IPS-18c (cell line): Measurements from ENCODE around the gene TMEM63C.

Experiments
- H3K4me3 ChIP-seq: 2 replicates; pipeline ENCODE4 v1.7.0; 2013; ENCODE audit warnings: low read depth, mild to moderate bottlenecking, low read length, moderate library complexity; ENCODE audit not compliant: insufficient read depth
- H3K9me3 ChIP-seq: one replicate; pipeline ENCODE4 v1.6.1; 2013; ENCODE audit warnings: mild to moderate bottlenecking, low read length, moderate library complexity; ENCODE audit not compliant: control insufficient read depth, insufficient read depth

The TMEM63C gene

DNA sequence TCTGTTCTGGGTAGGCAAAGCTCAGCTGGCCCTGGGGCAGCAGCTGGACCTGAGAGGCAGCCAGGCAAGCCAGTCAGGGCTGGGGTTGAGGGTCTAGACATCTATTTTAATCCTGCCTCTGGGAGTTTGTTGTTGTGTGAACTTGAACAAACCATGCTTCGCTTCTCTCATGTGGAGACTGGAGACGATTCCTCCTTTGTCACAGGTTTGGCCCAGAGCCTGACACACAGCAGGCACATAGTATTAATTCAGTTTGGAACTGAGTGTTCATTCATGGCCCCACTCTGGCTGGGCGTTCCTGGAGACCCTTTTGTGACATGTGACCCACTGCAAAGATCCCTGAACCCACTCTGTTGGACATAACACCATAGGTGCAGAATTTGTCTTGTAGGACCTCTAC, 50.1 kb downstream of the TMEM63C start:
- H3K9me3 ChIP-seq: no peaks in the 10 kb centered on the region

GRCh38 chr14:77236814-77237213, 55.2 kb downstream of the TMEM63C start:
- Histone ChIP-seq H3K4me3 (no peak overlapping the region), H3K9me3 (no peaks in the 10 kb centered on the region)

More for the DNA sequence above, 50.1 kb downstream of the TMEM63C start:
- H3K4me3 ChIP-seq: no peak overlapping the region

DNA sequence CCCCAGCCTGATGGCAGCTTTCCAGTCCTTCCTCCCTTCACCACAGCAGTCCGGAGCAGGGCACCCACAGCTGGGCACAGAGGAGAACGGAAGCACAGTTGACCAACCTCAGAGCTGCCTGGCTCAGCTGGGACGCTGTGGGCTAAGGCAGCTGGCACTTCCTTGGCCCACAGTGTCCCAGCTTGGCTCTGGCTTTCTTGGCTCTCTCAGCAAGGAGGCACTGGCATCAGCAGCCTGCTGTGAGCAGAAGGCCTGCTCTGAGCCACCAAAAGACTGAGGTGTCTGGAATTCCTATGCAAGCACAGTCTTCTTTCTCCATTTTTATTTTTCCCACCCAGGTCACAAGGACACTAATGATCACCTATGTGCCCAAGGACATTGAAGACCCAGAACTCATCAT, 56.8 kb downstream of the TMEM63C start:
- no peaks in the 10 kb centered on the region for H3K9me3 ChIP-seq
- H3K4me3 ChIP-seq: no peak overlapping the region

DNA sequence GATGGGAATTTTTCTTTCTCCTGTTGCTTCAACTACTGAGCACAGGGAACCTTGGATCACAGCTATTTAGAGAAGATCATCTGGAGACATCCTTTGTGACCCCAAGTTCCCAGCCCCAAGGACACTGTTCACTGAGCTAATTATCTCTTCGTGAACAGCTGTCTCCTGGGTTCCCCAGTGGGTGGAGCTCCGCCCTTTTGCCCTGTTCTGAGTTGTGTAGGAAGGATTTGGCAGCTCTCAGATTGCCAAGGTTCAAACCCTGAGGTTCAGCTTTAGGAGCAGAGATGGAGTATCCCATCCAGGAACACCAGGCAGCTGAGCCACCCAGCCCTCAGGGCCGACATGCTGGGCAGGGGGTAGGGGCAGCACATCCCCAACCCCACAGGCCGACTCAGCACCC, 57.4 kb downstream of the TMEM63C start:
- H3K9me3 ChIP-seq: no peaks in the 10 kb centered on the region
- no peak overlapping the region for H3K4me3 ChIP-seq

- Histone ChIP-seq H3K4me3 (no peak overlapping the region), H3K9me3 (no peaks in the 10 kb centered on the region)
Observed at GRCh38 chr14:77239412-77239811, 57.8 kb downstream of the TMEM63C start.

DNA sequence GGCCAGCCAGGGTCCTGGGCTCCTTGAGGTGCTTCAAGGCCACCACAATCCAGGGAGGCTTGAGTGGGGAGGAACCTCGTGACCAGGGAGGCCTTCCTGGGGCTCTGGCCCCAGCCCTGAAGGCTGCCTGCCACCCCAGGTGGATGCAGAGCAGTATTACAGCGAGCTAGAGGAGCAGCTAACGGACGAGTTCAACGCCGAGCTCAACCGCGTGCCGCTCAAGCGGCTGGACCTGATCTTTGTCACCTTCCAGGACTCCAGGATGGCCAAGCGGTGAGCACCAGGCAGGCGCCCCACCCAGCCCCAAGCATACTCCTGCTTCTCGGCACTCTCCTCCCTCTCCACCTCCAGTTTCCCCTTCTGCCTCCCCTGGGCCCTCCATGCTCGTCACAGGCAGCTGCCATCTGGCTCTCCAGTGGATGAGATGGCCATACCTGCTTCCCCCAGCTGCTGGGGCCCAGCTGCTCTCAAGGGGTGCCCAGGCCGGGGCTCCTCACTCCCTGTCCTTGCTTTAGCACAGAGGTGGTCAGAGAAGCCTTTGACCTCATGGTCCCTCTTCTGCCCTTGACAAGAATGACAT, 58.8 kb downstream of the TMEM63C start:
- Histone ChIP-seq H3K4me3 (no peak overlapping the region), H3K9me3 (no peaks in the 10 kb centered on the region)

DNA sequence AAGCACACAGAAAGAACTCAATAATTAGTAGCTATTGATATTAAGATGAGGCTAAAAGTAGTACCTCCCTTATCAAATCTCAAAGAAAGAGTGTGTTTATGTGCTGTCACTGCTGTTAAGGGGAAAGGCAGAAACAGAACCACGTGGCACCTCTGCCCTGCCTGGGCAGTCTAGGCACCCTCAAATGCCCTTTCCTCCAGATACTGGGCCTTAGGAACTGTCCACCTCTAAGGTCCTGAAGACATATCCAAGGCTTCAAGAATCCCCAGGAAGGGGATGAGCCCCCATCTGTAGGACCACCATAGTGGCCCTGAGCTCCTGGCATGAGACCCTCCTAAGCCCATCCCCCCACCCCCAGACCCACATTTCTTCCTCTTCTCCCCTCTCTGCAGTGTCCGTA, 60.4 kb downstream of the TMEM63C start:
- Histone ChIP-seq H3K9me3 (no peaks in the 10 kb centered on the region), H3K4me3 (no peak overlapping the region)

DNA sequence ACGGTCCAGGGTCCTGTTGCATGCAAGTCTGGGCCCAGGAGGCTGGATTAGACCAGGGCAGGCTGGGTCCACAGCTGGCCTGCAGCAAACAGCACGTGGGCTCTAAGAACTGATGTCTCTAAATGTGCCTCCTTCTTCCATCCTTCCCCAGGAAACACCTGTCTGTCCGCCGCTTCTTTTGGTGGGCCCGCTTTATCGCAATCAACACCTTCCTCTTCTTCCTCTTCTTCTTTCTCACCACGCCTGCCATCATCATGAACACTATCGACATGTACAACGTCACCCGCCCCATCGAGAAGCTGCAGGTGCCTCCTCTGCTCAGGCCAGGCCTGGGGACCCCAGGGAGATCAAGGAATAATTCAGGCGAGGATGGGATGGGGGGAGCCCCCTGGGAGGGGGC, 61.2 kb downstream of the TMEM63C start:
- H3K4me3 ChIP-seq: no peak overlapping the region
- H3K9me3 ChIP-seq: no peaks in the 10 kb centered on the region

DNA sequence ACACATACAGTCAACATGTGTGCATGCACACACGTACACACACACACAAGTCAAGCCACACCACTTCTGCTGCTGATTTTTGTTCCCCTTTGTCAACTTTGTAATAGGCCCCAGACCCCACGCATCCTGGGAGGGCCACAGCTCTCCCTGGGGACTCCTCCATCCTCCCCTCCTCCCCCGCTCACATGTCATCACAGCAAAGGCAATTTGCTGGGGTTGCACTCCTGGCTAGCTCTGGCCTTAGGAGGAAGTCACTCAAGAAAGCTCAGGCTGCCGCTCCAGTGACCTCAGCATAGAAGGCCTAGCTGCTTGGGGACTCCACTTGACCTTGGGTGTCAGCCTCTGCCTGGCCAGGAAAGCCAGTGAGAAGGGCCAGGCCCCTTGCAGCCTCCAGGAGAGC, 62.3 kb downstream of the TMEM63C start:
- no peak overlapping the region for H3K4me3 ChIP-seq
- no peaks in the 10 kb centered on the region for H3K9me3 ChIP-seq

GRCh38 chr14:77245820-77246219, 64.2 kb downstream of the TMEM63C start:
- H3K9me3 ChIP-seq: no peaks in the 10 kb centered on the region

DNA sequence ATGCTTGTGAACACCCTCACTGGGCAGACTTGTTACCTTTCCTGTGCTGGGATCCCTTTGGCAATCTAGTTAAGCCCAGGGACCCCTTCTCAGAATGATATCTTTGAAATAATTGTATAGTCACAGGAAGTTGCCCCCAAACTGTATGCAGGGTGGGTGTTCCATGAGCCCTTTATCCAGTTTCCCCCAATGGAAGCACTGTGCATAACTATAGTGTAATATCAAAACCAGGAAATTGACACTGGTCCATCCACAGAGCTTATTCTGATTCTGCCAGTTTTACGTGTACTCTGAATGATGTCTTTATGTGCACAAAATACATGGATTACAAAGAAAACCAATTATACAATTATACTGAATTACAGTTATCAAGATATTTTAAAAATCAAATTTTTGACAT, 65.2 kb downstream of the TMEM63C start:
- H3K4me3 ChIP-seq: no peak overlapping the region
- no peaks in the 10 kb centered on the region for H3K9me3 ChIP-seq

More at GRCh38 chr14:77245820-77246219, 64.2 kb downstream of the TMEM63C start:
- no peak overlapping the region for H3K4me3 ChIP-seq

GRCh38 chr14:77248666-77249065, 67.1 kb downstream of the TMEM63C start:
- Histone ChIP-seq H3K4me3 (no peak overlapping the region), H3K9me3 (no peaks in the 10 kb centered on the region)

DNA sequence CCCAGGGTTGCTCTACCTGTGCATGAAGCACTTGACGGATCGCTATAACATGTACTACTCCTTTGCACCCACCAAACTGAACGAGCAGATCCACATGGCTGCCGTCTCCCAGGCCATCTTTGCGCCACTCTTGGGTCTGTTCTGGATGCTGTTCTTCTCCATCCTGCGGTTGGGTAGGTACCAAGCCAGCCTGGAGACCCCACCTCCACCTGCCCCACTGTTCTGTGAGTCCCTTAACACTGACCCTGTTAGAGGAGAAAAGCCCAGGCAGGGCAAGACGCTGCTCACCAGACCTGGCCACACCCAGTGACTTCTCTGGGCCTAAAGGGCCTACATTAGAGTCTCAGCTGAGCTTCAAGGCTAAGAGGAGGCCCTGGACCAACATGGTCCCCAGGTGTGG, 67.7 kb downstream of the TMEM63C start:
- Histone ChIP-seq H3K9me3 (no peaks in the 10 kb centered on the region), H3K4me3 (no peak overlapping the region)

DNA sequence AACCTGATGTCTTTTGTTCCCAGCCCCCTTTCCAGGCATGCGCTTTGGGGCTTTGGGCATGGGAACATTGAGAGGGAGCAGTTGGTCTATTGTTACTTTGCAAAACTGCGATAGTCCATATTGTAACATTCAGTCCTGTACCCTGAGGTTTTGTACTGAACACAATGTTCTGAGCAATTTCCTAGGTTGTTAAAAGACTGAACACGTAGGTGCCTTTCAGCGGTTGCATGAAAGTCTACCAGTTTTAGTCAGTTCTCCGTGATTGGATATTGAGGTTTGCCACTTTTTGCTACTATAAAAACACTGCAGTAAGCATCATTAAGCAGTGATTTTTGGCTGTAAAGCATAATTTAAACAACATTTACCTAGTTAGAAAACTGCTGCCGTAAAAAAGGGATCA, 69.3 kb downstream of the TMEM63C start:
- H3K9me3 ChIP-seq: no peaks in the 10 kb centered on the region
- no peak overlapping the region for H3K4me3 ChIP-seq

- no peak overlapping the region for H3K4me3 ChIP-seq
- H3K9me3 ChIP-seq: no peaks in the 10 kb centered on the region
Observed at GRCh38 chr14:77251870-77252269, 70.3 kb downstream of the TMEM63C start.

DNA sequence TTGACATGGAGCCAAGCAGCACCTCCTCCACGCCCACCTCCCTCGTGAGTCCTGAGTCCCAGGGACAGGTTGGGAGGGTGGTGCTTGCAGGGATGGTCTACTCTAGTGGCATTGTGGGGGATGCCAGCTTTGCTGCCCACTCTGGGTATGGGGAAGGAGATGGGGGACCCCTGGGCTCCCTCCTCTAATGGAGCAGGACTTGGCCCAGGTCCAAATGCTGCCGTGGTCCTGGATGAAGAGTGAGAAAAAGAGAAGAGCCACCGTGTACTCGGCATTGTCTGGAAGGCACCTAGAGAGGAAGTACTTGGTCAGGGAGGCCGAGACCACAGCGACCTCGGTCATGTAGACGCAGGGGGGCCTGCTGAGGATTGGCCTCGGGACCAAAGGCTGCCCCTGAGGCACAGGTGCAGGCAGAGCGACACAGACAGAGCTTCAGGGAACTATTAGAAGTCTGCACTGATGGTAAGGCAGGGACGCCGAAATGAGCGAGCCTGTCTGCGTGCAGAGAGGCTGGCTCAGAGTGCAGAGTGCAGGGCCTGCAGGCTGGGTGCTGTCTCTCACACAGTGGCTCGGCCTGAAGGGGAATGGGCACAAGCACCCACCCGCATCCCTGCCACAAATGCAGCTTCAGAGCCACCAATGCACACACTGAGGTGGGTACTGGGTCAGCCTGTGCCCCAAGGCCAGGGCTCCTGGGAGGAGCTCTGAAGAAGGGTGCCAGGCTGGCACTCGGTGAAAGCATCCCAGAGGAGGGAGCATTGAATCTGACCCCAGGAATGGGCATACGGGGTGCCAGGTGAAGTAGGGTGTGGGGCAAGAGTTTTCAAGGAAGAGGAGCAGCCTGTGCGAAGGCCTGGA, 72.0 kb downstream of the TMEM63C start:
- Histone ChIP-seq H3K4me3 (no peak overlapping the region), H3K9me3 (no peaks in the 10 kb centered on the region)

GRCh38 chr14:77256694-77257093, 75.1 kb downstream of the TMEM63C start:
- Histone ChIP-seq H3K4me3 (no peak overlapping the region), H3K9me3 (no peaks in the 10 kb centered on the region)

- H3K9me3 ChIP-seq: no peaks in the 10 kb centered on the region
- H3K4me3 ChIP-seq: no peak overlapping the region
Observed at GRCh38 chr14:77257700-77258099, 76.1 kb downstream of the TMEM63C start.

- Histone ChIP-seq H3K4me3 (no peak overlapping the region), H3K9me3 (no peaks in the 10 kb centered on the region)
Observed at GRCh38 chr14:77258566-77258965, 77.0 kb downstream of the TMEM63C start.
